GM13977 (cell line): ENCODE measurements around the gene BLOC1S1.
"Not testable (repeated sequence)": the region's sequence is repeated elsewhere in the genome, so short reads cannot be mapped to it uniquely, and the experiment has no call there.

Experiments used
- DNase-seq: peaks from one replicate; pipeline ENCODE4 v3.0.0; 2012; ENCODE audit warnings: low spot score
- in situ Hi-C: fragments of 300-500 bp; cut with MboI; formaldehyde crosslinking; loops from one replicate; pipeline ENCODE4 v1.12.0; 2022; ENCODE audit warnings: low sequenced_read_pairs, low pct_unique_long_range_greater_than_20kb, mixed read lengths, inconsistent platforms; ENCODE audit not compliant: unreplicated experiment
- TF ChIP-seq, protein P1 (sequence below): IDR thresholded peaks from 2 replicates; pipeline ENCODE4 v1.5.1; 2012; ENCODE audit warnings: mild to moderate bottlenecking, control low read depth; ENCODE audit not compliant: insufficient read depth; ENCODE audit errors: extremely low read depth, missing control alignments

The BLOC1S1 gene

DNA sequence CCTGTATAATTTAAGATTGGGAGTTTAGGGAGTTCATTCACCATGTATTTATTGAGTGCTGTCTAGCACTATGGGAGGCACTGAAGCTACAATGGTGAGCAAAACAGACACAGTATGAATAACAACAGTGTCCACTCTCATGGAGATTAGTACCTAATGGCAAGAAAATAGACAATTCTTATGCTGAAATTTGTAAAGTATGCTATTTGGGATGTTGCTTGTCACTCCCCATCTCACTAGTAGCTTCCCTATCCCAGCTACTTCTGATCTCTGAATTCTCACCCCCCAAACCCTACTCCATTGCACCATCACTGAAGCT lies 31.0 kb downstream of the BLOC1S1 start:
- in situ Hi-C loops, result loop anchor here (10.0 to 25.0 kb wide), 2 partner anchors 198 to 290 kb away; partner anchors contain the start of gene RPS26
- TF ChIP-seq, protein P1, sequence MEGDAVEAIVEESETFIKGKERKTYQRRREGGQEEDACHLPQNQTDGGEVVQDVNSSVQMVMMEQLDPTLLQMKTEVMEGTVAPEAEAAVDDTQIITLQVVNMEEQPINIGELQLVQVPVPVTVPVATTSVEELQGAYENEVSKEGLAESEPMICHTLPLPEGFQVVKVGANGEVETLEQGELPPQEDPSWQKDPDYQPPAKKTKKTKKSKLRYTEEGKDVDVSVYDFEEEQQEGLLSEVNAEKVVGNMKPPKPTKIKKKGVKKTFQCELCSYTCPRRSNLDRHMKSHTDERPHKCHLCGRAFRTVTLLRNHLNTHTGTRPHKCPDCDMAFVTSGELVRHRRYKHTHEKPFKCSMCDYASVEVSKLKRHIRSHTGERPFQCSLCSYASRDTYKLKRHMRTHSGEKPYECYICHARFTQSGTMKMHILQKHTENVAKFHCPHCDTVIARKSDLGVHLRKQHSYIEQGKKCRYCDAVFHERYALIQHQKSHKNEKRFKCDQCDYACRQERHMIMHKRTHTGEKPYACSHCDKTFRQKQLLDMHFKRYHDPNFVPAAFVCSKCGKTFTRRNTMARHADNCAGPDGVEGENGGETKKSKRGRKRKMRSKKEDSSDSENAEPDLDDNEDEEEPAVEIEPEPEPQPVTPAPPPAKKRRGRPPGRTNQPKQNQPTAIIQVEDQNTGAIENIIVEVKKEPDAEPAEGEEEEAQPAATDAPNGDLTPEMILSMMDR, result no peak
- DNase-seq, result no peak

DNA sequence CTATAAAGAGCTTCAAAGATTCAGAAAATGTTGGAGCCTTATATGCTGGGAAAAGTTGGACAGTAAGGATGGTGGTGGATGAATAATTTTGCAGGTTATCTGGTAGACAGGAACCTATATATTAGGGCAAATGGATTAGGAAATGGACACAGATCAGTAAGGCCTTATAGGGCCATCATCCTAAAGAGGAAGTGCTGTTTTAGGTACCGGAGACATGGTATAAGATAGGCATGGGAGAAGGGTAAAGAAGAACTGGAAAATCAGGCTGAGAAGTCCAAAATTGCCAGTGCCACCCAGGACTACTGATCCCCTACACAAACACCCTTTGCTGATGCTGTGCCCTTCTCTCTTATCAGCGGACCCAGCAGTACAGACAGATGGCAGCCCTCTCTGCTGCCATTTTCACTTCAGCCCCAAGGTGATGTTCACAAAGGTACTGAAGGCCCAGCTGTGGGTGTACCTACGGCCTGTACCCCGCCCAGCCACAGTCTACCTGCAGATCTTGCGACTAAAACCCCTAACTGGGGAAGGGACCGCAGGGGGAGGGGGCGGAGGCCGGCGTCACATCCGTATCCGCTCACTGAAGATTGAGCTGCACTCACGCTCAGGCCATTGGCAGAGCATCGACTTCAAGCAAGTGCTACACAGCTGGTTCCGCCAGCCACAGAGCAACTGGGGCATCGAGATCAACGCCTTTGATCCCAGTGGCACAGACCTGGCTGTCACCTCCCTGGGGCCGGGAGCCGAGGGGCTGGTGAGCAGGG lies 32.6 kb downstream of the BLOC1S1 start:
- DNase-seq, result no peak

DNA sequence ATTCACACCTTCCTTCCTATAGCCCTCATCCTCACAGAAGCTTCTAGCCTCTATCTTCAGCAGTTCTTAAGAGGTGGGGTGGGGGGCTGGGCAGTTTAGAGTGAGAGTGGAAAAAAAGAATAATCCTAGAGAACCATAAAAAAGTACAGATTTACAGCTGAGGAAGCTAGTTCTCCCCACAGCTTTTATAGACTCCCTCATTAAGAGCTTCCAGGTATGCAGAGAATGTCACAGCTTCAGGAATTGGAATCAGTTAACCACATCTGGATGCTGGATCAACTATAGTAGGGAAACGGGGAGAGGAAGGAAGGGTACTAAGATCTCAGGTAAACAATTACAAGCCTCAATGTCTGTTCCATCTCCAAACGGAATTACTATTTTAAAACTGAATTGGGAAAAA lies 39.4 kb downstream of the BLOC1S1 start:
- DNase-seq, result no peak
- TF ChIP-seq, protein P1, result no peak
- in situ Hi-C loops, result no loop called here

More for the DNA sequence above, 32.6 kb downstream of the BLOC1S1 start:
- TF ChIP-seq, protein P1, result no peak
- in situ Hi-C loops, result loop anchor here (10.0 to 25.0 kb wide), 2 partner anchors 196 to 289 kb away; partner anchors contain the start of gene RPS26

DNA sequence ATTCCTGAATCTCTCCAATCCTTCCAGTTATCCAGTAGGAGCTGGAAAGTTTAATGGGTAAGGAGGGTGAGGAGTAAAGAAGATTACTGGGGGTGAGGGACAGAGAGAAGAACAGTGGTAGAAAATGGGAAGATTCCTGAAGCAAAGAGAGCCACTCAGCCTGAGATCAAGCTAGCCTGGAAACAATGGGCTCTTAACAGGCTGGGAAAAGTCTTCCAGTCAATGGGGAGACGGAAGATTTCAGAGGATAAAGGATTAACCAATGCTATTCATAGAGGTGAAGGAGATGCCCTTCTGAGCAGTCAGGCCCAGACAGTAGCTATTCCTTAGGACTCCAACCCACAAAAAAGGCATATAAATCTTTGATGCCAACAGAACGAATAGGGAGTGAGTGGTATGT lies 41.9 kb downstream of the BLOC1S1 start:
- TF ChIP-seq, protein P1, result no peak
- in situ Hi-C loops, result no loop called here
- no peak for DNase-seq

DNA sequence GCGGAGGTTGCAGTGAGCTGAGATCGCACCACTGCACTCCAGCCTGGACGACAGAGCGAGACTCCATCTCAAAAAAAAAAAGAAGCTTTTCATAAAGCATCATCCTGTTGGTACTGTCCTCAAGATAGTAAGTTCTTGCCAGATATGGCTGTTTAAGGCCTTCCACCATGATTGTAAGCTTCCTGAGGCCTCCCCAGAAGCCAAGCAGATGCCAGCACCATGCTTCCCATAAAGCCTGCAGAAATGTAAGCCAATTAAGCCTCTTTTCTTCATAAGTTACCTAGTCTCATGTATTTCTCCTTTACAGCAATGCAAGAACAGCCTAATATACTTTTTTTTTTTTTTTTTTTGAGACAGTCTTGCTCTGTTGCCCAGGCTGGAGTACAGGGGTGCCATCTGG lies 42.7 kb downstream of the BLOC1S1 start:
- in situ Hi-C loops, DNase-seq: not testable (repeated sequence)

DNA sequence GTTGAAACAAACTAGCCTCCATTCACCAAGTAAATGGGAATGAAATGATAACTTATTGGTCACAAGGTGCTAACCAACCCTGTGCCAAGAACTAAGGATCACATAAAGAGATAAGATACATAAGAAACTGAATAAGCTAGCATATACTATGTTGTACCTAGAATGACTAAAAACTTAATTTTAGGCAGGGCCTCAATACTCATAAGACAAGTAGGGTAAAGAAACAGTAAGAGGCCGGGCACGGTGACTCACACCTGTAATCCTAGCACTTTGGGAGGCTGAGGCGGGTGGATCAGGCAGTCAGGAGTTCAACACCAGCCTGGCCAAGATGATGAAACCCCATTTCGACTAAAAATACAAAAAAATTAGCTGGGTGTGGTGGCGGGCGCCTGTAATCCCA lies 44.8 kb downstream of the BLOC1S1 start:
- DNase-seq, result no peak
- in situ Hi-C loops, result no loop called here
- TF ChIP-seq, protein P1, result no peak

DNA sequence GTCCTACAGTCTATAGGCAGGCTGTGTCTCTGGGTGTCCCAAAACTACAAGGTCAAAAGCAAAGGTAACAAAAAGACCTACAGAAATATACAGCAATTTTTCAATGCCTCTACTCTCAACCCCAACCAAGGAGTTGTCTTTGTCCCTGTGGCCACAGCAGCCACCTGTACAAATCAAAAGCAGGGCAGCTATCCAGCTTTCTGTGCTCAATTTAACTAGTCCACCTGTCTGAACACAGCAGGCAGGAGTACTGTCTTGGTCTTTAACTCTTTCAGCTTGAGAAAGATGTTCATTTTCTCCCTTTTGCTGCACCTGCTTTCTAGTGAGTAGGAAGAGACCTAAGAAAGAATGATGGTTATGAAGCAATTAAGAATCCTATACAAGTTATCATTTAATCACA lies 46.8 kb downstream of the BLOC1S1 start:
- no peak for DNase-seq
- in situ Hi-C loops, result no loop called here
- TF ChIP-seq, protein P1, result no peak
